LNCaP clone FGC (cell line): Measurements from ENCODE around the gene CADPS.
A peak's percentile ranks its signal among the peaks of the same experiment; 100 is the strongest.

Source experiments
- DNase-seq: peaks from one replicate; pipeline ENCODE4 v3.0.0-alpha.2; 2011; ENCODE audit warnings: low read depth
- H3K4me3 ChIP-seq: 2 replicates; pipeline ENCODE4 v1.5.1; 2011; ENCODE audit warnings: mild to moderate bottlenecking, low read depth, low read length, control low read depth
- TF ChIP-seq, protein P1 (sequence below): IDR thresholded peaks from 2 replicates; pipeline ENCODE4 v1.5.1; 2012; ENCODE audit warnings: mild to moderate bottlenecking; ENCODE audit not compliant: control insufficient read depth, insufficient read depth; ENCODE audit errors: extremely low read depth

The CADPS gene

DNA sequence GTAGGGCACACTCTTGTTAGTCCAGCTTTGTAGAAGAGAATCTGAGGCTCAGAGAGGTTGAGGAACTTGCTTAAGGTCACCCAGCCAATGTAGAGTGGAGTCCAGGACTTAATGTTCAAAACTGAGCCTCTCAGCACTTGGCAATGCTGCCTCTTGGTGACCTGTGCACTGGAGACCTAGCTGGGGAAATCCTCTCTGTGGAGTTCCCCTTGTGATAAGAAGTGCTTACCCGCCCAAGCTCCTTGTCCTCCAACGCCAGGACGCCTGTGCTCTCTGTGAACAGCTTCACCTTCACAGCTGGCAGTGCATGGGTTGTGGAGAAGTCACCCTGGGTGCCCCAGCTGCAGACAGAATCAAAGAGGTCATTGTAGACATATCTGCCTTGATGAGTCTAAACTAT lies 282.8 kb downstream of the CADPS start:
- no peak overlapping the region for H3K4me3 ChIP-seq
- DNase-seq = no peak
- TF ChIP-seq, protein P1, sequence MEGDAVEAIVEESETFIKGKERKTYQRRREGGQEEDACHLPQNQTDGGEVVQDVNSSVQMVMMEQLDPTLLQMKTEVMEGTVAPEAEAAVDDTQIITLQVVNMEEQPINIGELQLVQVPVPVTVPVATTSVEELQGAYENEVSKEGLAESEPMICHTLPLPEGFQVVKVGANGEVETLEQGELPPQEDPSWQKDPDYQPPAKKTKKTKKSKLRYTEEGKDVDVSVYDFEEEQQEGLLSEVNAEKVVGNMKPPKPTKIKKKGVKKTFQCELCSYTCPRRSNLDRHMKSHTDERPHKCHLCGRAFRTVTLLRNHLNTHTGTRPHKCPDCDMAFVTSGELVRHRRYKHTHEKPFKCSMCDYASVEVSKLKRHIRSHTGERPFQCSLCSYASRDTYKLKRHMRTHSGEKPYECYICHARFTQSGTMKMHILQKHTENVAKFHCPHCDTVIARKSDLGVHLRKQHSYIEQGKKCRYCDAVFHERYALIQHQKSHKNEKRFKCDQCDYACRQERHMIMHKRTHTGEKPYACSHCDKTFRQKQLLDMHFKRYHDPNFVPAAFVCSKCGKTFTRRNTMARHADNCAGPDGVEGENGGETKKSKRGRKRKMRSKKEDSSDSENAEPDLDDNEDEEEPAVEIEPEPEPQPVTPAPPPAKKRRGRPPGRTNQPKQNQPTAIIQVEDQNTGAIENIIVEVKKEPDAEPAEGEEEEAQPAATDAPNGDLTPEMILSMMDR = no peak

DNA sequence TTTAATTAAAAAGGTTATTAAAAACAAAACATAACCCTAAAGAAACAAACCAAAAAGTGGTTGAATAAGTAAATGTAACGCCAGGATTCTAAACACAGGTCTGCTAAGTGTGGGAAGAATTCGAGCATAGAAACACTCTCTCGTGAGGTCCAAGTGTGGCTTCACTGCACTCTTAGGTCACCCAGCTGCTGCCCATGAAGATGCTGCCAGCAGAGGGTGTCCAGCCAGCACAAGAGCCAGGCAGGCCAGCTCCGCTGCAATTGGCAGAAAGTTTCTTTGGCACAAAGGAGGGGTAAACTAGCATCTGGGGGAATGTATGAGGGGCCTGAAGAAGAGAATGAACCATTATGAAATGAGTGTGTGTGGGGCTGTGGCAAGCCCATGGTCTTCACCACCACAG lies 286.1 kb downstream of the CADPS start:
- TF ChIP-seq, protein P1 = peak; percentile 25; the same call in 1 of the 2 replicates
- DNase-seq = no peak

DNA sequence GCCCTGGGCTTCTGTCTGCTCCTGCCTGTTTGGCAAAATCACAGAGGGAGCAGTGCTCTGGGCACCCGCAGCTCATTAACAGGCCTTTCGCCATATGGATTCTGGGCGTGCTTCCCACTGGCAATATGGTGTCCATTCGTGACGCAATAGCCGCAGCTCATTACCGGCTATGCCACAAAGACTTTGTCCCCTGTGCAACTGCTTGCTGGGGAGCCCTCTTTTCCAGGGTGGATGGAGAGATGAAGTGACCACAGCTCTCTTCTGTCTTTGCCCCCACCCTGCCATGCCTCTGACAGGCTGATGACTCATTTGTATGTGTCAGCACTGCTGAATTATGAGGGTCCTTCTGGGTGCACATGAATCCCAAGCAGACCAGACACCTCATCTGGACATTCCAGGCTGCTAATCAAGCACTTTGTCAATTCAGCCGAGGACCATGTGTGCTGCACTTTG lies 287.6 kb downstream of the CADPS start:
- DNase-seq = no peak
- TF ChIP-seq, protein P1 = no peak

More for the DNA sequence above, 286.1 kb downstream of the CADPS start:
- H3K4me3 ChIP-seq = no peak overlapping the region

DNA sequence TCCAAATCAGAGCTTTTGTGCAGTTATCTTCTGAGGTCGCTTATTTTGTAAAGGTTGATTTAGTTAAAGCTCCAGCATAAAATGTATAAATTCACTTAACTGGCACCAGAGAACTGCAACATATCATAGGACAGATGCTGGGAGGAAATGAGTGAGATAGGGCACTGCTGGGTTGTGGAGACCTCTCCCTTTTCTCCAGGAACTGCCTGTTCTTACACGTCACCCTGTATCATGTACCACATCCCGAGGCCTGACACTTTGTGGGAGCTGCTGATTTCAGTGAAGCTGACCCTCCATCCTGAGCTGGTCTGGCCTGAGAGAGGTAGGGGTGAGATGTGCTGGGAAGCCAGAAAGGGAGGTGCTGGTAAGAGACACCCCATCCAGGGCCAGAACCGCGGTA lies 288.0 kb downstream of the CADPS start:
- DNase-seq = no peak
- TF ChIP-seq, protein P1 = no peak
- no peak overlapping the region for H3K4me3 ChIP-seq

More for the DNA sequence above, 287.6 kb downstream of the CADPS start:
- no peak overlapping the region for H3K4me3 ChIP-seq

DNA sequence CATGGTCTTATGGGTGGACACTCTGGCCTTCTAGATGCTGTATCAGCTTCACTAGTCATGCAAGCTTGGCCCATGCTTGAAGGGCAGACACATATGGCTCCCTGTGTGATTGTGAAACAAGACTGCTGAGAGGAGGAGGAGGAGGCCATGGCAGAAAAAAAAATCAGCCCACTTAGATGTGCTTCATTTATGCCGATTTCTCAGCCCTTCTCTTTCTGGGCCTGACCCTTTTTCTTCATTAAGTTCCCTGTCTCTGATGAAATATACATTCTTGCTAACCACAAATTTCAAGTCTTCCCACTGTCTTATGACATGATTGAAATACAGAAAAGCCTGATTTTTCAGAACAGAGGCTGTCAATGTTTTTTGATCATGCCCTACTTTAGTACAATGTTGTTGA lies 288.9 kb downstream of the CADPS start:
- TF ChIP-seq, protein P1 = no peak
- DNase-seq = no peak
- H3K4me3 ChIP-seq = no peak overlapping the region

DNA sequence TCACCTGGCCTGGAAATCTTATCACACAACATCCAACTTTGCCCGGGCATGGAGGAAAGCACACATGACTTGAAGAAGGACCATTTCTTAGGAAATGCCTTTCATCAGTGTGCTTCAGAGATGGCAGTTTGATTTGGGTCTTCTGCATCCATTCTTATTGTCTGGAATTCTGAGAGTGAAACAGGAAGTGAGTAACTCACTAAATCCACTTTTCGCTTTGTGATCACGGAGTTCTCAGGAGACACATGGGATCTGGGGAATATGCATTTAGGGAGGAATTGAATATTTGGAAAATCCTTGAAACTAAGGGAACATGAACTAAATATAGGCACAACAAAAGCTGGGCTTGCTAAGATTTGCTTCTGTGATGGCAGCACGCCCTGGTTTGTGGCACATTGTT lies 289.4 kb downstream of the CADPS start:
- no peak for DNase-seq
- TF ChIP-seq, protein P1 = no peak
- H3K4me3 ChIP-seq = no peak overlapping the region

DNA sequence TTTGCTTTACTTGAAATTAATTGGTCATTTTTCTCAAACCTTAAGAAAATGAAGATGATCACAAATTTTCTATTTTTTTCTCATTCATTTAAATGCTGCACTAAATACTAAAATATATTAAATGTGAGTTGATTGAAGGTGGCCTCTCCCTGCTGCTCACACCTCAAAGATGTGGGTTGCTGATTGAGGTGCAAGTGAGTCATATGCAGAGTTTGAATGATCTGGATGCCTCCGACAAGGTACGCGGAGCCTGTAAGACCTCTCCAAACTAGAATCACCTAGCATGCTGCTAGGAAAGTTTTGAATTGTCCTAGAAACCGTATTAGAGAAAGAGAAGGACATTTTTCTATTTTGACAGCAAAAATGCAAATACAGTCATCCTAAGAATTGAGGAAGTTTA lies 290.6 kb downstream of the CADPS start:
- H3K4me3 ChIP-seq = no peak overlapping the region
- DNase-seq = no peak
- TF ChIP-seq, protein P1 = no peak
